PC-9 (cell line): ENCODE results near the gene HS6ST3. TPM values are rescaled to one million over a fixed set of nuclear protein-coding genes. Genes with fewer than 3 reads are reported as not detected.

Experiments
- BruUV-seq: library from RNA; stranded (reverse); fragments of 400-500 nt; replicated peaks from 2 replicates; lab custom pipeline; 2021; lab: Mats Ljungman, UMichigan
- CTCF ChIA-PET: fragments of 300-600 bp; sonication (Branson Sonifier 250); formaldehyde crosslinking; loops from one replicate; lab custom pipeline; 2022; ENCODE audit warnings: antibody characterized with exemption; lab: Charles Lee
- POLR2A ChIA-PET: fragments of 300-600 bp; sonication (Branson Sonifier 250); formaldehyde crosslinking; loops from one replicate; lab custom pipeline; 2022; ENCODE audit warnings: antibody characterized with exemption; ENCODE audit not compliant: unreplicated experiment; lab: Charles Lee
- DNase-seq, 2 experiments: peaks; one replicate each; pipeline versions ENCODE4 v3.0.0 to v3.0.0-alpha.2; 2015 to 2022; ENCODE audit warnings: mixed read lengths in 1 of 2
- H2AFZ ChIP-seq: fragments of 200-600 bp; sonication (generic); 2 replicates; pipeline ENCODE4 v1.8.1; 2017; ENCODE audit warnings: antibody characterized with exemption
- H3F3A ChIP-seq: fragments of 200-600 bp; sonication (generic); 2 replicates; pipeline ENCODE4 v1.8.1; 2017; ENCODE audit warnings: antibody characterized with exemption, mild to moderate bottlenecking, low read depth; ENCODE audit not compliant: insufficient read depth
- H3K27ac ChIP-seq: fragments of 200-600 bp; sonication (generic); 2 replicates; pipeline ENCODE4 v1.6.1; 2016; ENCODE audit warnings: mixed run types
- H3K27me3 ChIP-seq: fragments of 200-600 bp; sonication (generic); 2 replicates; pipeline ENCODE4 v1.6.1; 2016; ENCODE audit warnings: low read depth, mixed run types; ENCODE audit not compliant: insufficient read depth
- H3K36me3 ChIP-seq: fragments of 200-600 bp; sonication (generic); 2 replicates; pipeline ENCODE4 v1.6.1; 2016; ENCODE audit warnings: low read depth, mixed run types
- H3K4me1 ChIP-seq: fragments of 200-600 bp; sonication (generic); replicated peaks from 2 replicates; pipeline ENCODE4 v1.6.1; 2016; ENCODE audit warnings: mixed run types; ENCODE audit not compliant: insufficient read depth
- H3K4me2 ChIP-seq: fragments of 200-600 bp; sonication (generic); 2 replicates; pipeline ENCODE4 v1.6.1; 2017; ENCODE audit warnings: mixed run types
- H3K4me3 ChIP-seq: fragments of 200-600 bp; sonication (generic); 2 replicates; pipeline ENCODE4 v1.6.1; 2016; ENCODE audit warnings: mixed run types
- H3K79me2 ChIP-seq: fragments of 200-600 bp; sonication (generic); 2 replicates; pipeline ENCODE4 v1.6.1; 2017; ENCODE audit warnings: low read depth, mixed run types
- H3K9me2 ChIP-seq: fragments of 200-600 bp; sonication (generic); 2 replicates; pipeline ENCODE4 v1.8.1; 2017; ENCODE audit warnings: mild to moderate bottlenecking; ENCODE audit not compliant: insufficient read depth
- H3K9me3 ChIP-seq: fragments of 200-600 bp; sonication (generic); 2 replicates; pipeline ENCODE4 v1.8.1; 2016; ENCODE audit warnings: low read depth; ENCODE audit not compliant: insufficient read depth
- H4K20me1 ChIP-seq: fragments of 200-600 bp; sonication (generic); 2 replicates; pipeline ENCODE4 v1.8.1; 2017; ENCODE audit not compliant: insufficient read depth
- EZH2 ChIP-seq: fragments of 200-600 bp; sonication (generic); IDR thresholded peaks from 2 replicates; pipeline ENCODE4 v1.8.0; 2017; ENCODE audit warnings: antibody characterized with exemption, low read depth
- intact Hi-C: fragments of 100-400 bp; cut with micrococcal nuclease; formaldehyde crosslinking; loops from one replicate; pipeline ENCODE4 v1.10.0; 2022; ENCODE audit not compliant: unreplicated experiment
- total RNA-seq: library from RNA; stranded (reverse); gene quantifications from 2 replicates; pipeline ENCODE4 v1.2.3, GENCODE V29; 2021
- TF ChIP-seq, protein P1 (sequence below): fragments of 200-600 bp; sonication (generic); conservative IDR thresholded peaks from 2 replicates; pipeline ENCODE4 v1.6.1; 2017; ENCODE audit warnings: mixed run types, antibody characterized with exemption, mild to moderate bottlenecking, moderate library complexity

HS6ST3 gene
- total RNA-seq, 1 experiment from 2014 or later: not detected

DNA sequence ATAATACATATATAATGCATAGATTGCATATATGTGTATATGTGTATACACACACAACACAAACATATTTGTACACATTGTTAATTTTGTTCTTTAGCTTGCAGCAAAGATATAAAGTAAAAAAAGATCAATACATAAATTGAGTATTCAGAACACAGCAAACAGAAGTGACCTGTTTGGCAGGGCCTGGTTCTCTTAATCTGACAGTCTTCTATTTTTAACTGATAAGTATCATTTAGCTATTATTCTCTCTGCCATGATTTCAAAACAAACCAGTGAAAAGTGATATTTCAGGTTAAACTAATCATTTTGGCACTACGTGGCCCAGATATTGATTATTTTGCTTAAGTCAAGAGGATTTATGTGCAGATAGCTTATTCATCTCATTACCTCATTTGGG, 595.0 kb downstream of the HS6ST3 start:
- ChIA-PET POLR2A (no interaction called here), CTCF (no interaction called here)
- Histone ChIP-seq H3K4me2 (no peak overlapping the region), H3K36me3 (no peaks in the 10 kb centered on the region), H3K9me2 (no peaks in the 10 kb centered on the region), H3F3A (no peaks in the 10 kb centered on the region), H4K20me1 (no peaks in the 10 kb centered on the region), H3K27me3 (no peaks in the 10 kb centered on the region), H3K9me3 (no peaks in the 10 kb centered on the region), H3K4me3 (no peak overlapping the region), H3K79me2 (no peaks in the 10 kb centered on the region), H2AFZ (no peak overlapping the region), H3K27ac (no peak overlapping the region), H3K4me1 (no peaks in the 10 kb centered on the region)
- intact Hi-C loops: no loop called here
- no peak for DNase-seq
- TF ChIP-seq, protein P1, sequence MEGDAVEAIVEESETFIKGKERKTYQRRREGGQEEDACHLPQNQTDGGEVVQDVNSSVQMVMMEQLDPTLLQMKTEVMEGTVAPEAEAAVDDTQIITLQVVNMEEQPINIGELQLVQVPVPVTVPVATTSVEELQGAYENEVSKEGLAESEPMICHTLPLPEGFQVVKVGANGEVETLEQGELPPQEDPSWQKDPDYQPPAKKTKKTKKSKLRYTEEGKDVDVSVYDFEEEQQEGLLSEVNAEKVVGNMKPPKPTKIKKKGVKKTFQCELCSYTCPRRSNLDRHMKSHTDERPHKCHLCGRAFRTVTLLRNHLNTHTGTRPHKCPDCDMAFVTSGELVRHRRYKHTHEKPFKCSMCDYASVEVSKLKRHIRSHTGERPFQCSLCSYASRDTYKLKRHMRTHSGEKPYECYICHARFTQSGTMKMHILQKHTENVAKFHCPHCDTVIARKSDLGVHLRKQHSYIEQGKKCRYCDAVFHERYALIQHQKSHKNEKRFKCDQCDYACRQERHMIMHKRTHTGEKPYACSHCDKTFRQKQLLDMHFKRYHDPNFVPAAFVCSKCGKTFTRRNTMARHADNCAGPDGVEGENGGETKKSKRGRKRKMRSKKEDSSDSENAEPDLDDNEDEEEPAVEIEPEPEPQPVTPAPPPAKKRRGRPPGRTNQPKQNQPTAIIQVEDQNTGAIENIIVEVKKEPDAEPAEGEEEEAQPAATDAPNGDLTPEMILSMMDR: no peak
- no peak for TF ChIP-seq EZH2
- no TSS peak for BruUV-seq

DNA sequence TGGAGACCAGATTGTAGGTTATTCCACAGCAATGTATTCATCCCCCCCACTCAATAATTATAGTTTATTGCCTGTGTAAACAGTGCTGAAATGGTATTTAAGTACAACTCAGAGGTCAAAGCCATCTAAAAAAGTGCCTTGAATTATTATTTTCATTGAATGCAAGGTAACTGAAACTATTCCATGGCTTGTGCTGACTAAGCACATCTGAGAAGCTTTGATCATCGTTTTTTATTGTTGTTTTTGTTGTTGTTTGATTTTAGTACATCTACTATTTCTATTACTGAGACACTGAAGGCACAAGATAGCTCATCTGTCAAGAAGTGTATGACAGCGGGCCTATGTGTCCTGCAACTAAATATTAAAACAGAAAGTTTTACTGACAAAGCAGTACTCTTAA, 596.4 kb downstream of the HS6ST3 start:
- Histone ChIP-seq H3K4me1 (no peaks in the 10 kb centered on the region), H3K79me2 (no peaks in the 10 kb centered on the region), H4K20me1 (no peaks in the 10 kb centered on the region), H3K27ac (no peak overlapping the region), H3K4me2 (no peak overlapping the region), H2AFZ (no peak overlapping the region), H3K27me3 (no peaks in the 10 kb centered on the region), H3F3A (no peaks in the 10 kb centered on the region), H3K9me3 (no peaks in the 10 kb centered on the region), H3K4me3 (no peak overlapping the region), H3K36me3 (no peaks in the 10 kb centered on the region), H3K9me2 (no peaks in the 10 kb centered on the region)
- CTCF ChIA-PET: no interaction called here
- DNase-seq: no peak
- TF ChIP-seq, protein P1: no peak
- TF ChIP-seq EZH2: no peak
- POLR2A ChIA-PET: no interaction called here
- intact Hi-C loops: no loop called here
- no TSS peak for BruUV-seq

DNA sequence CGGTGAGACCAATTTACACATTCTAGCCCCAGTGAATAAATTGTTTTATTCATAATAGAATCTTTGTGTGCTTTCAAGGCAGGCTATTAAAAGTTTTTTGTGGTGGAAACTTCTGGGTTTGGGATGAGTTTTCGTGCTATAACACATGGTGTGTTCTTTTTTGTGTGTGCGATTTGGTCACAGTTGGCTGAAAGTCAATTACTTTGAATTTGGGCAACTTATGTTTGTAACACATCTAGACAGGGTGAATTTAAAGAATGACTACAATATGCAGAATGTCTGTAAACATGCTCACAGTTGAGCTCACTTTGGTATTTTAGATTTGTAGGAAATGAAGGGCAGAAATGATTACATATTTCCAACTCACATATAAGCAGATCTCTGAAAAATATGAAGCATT, 597.3 kb downstream of the HS6ST3 start:
- no peaks in the 10 kb centered on the region for H3K79me2 ChIP-seq
- no peak overlapping the region for H2AFZ ChIP-seq
- no peaks in the 10 kb centered on the region for H3K36me3 ChIP-seq
- POLR2A ChIA-PET: no interaction called here
- H3F3A ChIP-seq: no peaks in the 10 kb centered on the region
- H4K20me1 ChIP-seq: no peaks in the 10 kb centered on the region
- H3K9me2 ChIP-seq: no peaks in the 10 kb centered on the region
- no peak overlapping the region for H3K4me2 ChIP-seq
- H3K4me3 ChIP-seq: no peak overlapping the region
- no TSS peak for BruUV-seq
- no peaks in the 10 kb centered on the region for H3K4me1 ChIP-seq
- intact Hi-C loops: no loop called here
- no peaks in the 10 kb centered on the region for H3K27me3 ChIP-seq
- CTCF ChIA-PET: no interaction called here
- TF ChIP-seq, protein P1: no peak
- no peak for TF ChIP-seq EZH2
- H3K27ac ChIP-seq: no peak overlapping the region
- no peaks in the 10 kb centered on the region for H3K9me3 ChIP-seq
- DNase-seq: no peak
